Nephron (organoid): ENCODE results near the gene MAP1S.
A peak's percentile ranks its signal among the peaks of the same experiment; 100 is the strongest.
"Not testable (repeated sequence)": the region's sequence is repeated elsewhere in the genome, so short reads cannot be mapped to it uniquely, and the experiment has no call there.

Experiments used
- H3K27ac Mint-ChIP-seq, 3 experiments: 2 replicates each; pipeline ENCODE4 v1.8.0; 2020; ENCODE audit warnings: mixed read lengths in 3 of 3, mild to moderate bottlenecking in 2 of 3, moderate library complexity in 1 of 3
- H3K27me3 Mint-ChIP-seq: 2 replicates; pipeline ENCODE4 v1.8.0; 2021; ENCODE audit warnings: low read depth, mild to moderate bottlenecking, moderate library complexity, mixed read lengths
- H3K36me3 Mint-ChIP-seq: 2 replicates; pipeline ENCODE4 v1.8.0; 2020; ENCODE audit warnings: low read depth, mixed read lengths
- H3K4me1 Mint-ChIP-seq: 2 replicates; pipeline ENCODE4 v1.8.0; 2020; ENCODE audit warnings: mixed read lengths
- H3K4me3 Mint-ChIP-seq, 3 experiments: 2 replicates each; pipeline ENCODE4 v1.8.0; 2020; ENCODE audit warnings: mild to moderate bottlenecking in 3 of 3, mixed read lengths in 3 of 3, moderate library complexity in 2 of 3
- H3K9me3 Mint-ChIP-seq: 2 replicates; pipeline ENCODE4 v1.8.0; 2020; ENCODE audit warnings: mixed read lengths
- TF ChIP-seq, protein P1 (sequence below), 3 experiments: fragments of 200-600 bp; sonication (generic); IDR thresholded peaks; one replicate each; pipeline ENCODE4 v1.5.0; 2021; ENCODE audit warnings: antibody characterized with exemption in 3 of 3; ENCODE audit not compliant: unreplicated experiment in 3 of 3

The MAP1S gene

DNA sequence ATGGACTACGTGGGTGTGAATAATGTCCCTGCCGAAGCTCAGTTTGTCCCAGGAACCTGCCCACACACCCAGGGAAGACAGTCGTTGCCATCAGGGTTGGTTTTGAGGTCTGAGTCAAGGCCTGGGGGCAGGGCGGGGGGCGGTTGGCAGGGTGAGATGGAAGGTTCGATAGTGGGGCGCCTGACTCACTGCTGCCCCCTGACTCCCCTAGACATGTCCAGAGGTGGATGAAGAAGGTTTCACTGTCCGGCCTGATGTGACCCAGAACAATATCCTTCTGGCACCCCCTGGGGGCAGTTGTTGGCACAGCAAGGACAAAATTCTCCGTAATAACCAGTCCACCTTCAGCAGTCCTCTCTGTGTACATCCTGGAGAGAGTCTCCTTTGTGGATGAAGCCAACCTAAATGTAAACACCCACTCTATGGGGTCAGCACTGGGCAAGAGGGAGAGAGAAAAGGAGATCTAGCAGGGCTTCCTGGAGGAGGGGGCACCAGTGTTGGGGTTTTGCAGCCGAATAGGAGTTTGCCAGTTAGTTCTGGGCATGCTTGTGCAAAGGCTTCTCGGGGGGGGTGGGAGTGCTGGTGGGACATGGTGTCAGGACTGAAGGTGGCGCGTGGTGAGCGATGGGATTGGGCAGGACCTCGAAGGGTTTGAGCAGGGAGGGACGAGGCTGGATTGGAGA is 56.1 kb downstream of the MAP1S start:
- Mint-ChIP-seq H3K27me3 (peaks cover 36% of the 10 kb centered on the region), H3K9me3 (no peaks in the 10 kb centered on the region)

DNA sequence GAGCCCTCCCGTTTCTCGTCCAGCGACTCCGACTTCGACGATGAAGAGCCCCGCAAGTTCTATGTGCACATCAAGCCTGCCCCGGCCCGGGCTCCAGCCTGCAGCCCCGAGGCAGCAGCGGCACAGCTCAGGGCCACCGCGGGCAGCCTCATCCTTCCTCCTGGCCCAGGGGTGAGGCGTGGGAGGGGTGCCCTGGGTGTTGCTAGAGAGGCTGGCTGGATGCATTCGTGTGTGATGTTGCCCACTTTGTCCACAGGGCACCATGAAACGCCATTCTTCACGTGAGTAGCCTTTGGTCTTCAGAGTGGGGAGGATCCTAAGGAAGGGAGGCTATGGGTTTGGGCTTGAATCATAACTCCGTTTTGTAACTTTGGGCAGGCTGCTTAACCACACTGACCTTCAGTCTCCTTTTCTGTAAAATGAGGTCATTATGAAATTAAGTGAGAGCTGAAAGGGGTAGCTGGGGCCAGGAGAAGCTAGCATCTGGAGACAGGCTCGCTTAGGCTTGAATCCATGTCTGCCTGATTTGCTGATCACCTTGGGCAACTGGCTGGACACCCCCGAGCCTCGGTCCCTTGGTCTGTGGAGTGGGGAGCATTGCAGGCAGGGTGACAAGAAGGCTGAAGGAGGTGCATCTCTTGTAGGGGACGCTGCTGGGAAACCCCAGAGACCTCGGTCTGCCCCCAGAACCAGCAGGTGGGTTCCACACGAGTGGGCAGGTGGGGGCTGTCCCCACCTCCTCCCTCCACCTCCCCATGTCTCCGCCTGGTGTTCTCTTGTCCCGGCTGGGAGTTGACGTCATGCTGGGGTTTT is 56.9 kb downstream of the MAP1S start:
- H3K27ac Mint-ChIP-seq, result no peak overlapping the region
- H3K9me3 Mint-ChIP-seq, result no peaks in the 10 kb centered on the region
- peaks cover 36% of the 10 kb centered on the region for H3K27me3 Mint-ChIP-seq
- no peak overlapping the region for H3K4me3 Mint-ChIP-seq
- TF ChIP-seq, protein P1, sequence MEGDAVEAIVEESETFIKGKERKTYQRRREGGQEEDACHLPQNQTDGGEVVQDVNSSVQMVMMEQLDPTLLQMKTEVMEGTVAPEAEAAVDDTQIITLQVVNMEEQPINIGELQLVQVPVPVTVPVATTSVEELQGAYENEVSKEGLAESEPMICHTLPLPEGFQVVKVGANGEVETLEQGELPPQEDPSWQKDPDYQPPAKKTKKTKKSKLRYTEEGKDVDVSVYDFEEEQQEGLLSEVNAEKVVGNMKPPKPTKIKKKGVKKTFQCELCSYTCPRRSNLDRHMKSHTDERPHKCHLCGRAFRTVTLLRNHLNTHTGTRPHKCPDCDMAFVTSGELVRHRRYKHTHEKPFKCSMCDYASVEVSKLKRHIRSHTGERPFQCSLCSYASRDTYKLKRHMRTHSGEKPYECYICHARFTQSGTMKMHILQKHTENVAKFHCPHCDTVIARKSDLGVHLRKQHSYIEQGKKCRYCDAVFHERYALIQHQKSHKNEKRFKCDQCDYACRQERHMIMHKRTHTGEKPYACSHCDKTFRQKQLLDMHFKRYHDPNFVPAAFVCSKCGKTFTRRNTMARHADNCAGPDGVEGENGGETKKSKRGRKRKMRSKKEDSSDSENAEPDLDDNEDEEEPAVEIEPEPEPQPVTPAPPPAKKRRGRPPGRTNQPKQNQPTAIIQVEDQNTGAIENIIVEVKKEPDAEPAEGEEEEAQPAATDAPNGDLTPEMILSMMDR (IDR thresholded peaks at IDR 0.05; ENCODE audit: unreplicated experiment in 3 of 3), result no peak
- no peaks in the 10 kb centered on the region for H3K36me3 Mint-ChIP-seq
- H3K4me1 Mint-ChIP-seq, result no peaks in the 10 kb centered on the region

More for the DNA sequence above, 56.1 kb downstream of the MAP1S start:
- TF ChIP-seq, protein P1 (IDR thresholded peaks at IDR 0.05; ENCODE audit: unreplicated experiment in 3 of 3), result peak; percentile 52 to 56 (median 56)
- no peak overlapping the region for H3K27ac Mint-ChIP-seq
- no peaks in the 10 kb centered on the region for H3K36me3 Mint-ChIP-seq
- H3K4me3 Mint-ChIP-seq, result no peak overlapping the region
- H3K4me1 Mint-ChIP-seq, result no peaks in the 10 kb centered on the region

DNA sequence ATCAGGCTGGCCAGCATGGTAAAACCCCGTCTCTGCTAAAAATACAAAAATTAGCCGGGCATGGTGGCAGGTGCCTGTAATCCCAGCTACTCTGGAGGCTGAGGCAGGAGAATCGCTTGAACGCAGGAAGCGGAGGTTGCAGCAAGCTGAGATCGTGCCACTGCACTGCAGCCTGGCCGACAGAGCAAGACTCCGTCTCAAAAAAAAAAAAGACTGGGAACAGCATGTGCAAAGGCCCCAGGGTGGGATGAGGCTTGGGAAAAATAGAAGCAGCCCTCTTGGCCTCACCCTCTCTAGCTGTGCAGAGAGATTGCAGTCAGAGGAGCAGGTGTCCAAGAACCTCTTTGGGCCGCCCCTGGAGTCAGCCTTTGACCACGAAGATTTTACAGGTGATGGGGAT is 58.6 kb downstream of the MAP1S start:
- H3K36me3 Mint-ChIP-seq, H3K27ac Mint-ChIP-seq, H3K9me3 Mint-ChIP-seq, H3K4me1 Mint-ChIP-seq: not testable (repeated sequence)
- Mint-ChIP-seq H3K4me3 (peak overlapping the region in 1 of 3 experiments; percentile 45), H3K27me3 (peaks cover 36% of the 10 kb centered on the region)

DNA sequence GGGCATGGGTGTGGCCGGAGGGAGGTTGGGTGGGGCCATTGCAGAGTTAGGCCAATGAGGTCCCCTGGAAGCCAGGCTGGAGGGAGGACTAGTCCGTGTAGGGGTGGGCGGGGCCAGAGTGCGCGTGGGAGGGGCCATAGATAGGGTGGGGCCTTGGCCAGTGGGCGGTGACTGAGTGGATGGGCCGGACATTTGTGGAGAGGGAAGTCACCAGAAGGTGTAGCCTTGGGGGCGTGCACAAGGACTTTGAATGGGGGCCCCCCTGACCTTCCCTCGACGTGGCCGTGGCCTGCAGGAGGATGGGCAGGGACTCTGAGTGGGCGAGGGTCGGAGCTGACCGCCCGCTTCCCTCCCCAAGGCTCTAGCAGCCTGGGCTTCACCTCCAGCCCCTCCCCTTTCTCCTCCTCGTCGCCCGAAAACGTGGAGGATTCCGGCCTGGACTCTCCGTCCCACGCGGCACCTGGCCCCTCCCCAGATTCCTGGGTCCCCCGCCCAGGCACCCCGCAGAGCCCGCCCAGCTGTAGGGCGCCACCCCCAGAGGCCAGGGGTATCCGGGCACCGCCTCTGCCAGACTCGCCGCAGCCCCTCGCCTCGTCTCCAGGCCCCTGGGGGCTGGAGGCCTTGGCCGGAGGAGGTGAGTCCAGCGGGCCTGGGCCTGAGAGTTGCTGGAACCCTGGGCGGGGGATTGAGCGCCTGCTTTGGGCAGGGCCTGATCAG is 59.1 kb downstream of the MAP1S start:
- no peaks in the 10 kb centered on the region for H3K4me1 Mint-ChIP-seq
- TF ChIP-seq, protein P1 (IDR thresholded peaks at IDR 0.05; ENCODE audit: unreplicated experiment in 3 of 3), result no peak
- H3K4me3 Mint-ChIP-seq, result peak overlapping the region in 1 of 3 experiments; percentile 45
- no peaks in the 10 kb centered on the region for H3K9me3 Mint-ChIP-seq
- peaks cover 36% of the 10 kb centered on the region for H3K27me3 Mint-ChIP-seq
- H3K36me3 Mint-ChIP-seq, result peaks cover 4% of the 10 kb centered on the region
- H3K27ac Mint-ChIP-seq, result no peak overlapping the region

DNA sequence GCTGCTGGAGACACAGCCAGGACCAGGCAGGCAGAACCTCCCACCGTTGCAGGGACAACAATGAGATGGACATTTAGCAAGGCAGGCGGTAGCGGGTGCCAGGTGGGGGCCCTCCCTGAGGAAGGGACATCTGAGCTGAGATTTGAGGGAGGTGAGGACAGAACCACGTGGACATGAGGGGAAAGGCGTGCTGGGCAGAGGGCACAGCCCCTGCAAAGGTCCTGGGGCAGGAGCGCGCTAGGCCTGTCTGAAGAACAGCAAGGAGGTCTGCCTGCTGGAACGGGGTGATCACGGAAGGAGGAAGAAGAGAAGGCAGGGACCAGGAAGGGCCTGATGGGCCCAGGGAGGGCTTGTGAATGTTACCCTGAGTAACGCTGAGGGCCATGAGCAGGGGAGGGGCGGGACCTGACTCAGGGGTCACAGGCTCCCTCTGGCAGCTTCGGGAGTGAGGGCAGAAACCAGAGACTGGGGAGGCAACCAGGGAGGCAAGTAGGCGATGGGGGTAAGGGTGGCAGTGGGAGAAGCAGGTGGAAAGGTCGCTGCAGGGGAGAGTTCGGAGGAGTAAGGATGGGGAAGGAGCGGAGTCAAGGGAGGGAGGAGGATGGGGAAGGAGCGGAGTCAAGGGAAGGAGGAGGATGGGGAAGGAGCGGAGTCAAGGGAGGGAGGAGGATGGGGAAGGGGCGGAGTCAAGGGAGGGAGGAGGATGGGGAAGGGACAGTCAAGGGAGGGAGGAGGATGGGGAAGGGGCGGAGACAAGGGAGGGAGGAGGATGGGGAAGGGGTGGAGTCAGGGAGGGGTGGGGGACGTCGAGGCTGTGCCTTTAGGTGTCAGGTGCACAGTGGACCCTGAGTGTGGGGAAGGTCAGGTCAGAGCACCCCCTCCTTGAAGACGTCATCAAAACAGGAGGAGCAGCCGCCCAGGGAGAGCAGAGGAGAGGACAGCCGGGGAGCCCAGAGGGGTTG is 60.0 kb downstream of the MAP1S start:
- no peaks in the 10 kb centered on the region for H3K4me1 Mint-ChIP-seq
- peak overlapping the region in 2 of 3 experiments; percentile 24 to 34 for H3K4me3 Mint-ChIP-seq
- no peak overlapping the region for H3K27ac Mint-ChIP-seq
- H3K36me3 Mint-ChIP-seq, result peaks cover 4% of the 10 kb centered on the region
- peaks cover 37% of the 10 kb centered on the region for H3K27me3 Mint-ChIP-seq
- H3K9me3 Mint-ChIP-seq, result no peaks in the 10 kb centered on the region
- TF ChIP-seq, protein P1 (IDR thresholded peaks at IDR 0.05; ENCODE audit: unreplicated experiment in 3 of 3), result no peak
